ENCODE data around the gene TMEM132D. TPM values are rescaled to one million over a fixed set of nuclear protein-coding genes. Genes with fewer than 3 reads are reported as not detected.

TMEM132D gene
- polyA plus RNA-seq, 1 donor from 2014 or later, result 1.3 TPM

DNA sequence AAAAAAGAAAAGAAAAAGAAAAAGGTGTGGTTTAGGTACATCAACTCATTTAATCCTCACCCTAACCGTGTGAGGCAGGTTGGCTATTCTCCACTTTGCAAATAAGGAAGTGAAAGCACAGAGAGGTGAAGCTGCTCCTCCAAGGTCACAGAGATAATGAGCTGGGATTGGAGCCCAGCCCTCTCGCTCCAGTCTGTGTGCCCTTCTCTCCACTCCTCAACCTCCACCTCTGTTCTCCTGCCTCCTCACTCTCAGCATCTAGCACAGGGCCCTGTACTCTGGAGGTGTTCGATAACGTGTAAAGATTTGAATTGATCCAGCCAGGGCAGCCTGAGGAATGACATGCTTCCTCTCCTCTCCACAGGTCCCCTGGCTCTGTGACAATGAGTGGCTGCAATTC is 502.3 kb downstream of the TMEM132D start:
- no peak overlapping the region for H3K4me3 ChIP-seq (ENCODE audit: low read length)
- no peak overlapping the region for H3K27ac ChIP-seq (ENCODE audit: low read length)
- no peak overlapping the region for H2AFZ ChIP-seq (ENCODE audit: low read depth, low read length)
- no peak overlapping the region for H3K4me2 ChIP-seq (ENCODE audit: low read length)
- H3K27me3 ChIP-seq (ENCODE audit: insufficient read depth, low read depth, low read length), result no peaks in the 10 kb centered on the region
- no peaks in the 10 kb centered on the region for H4K20me1 ChIP-seq (ENCODE audit: insufficient read depth)
- TF ChIP-seq, protein P1, sequence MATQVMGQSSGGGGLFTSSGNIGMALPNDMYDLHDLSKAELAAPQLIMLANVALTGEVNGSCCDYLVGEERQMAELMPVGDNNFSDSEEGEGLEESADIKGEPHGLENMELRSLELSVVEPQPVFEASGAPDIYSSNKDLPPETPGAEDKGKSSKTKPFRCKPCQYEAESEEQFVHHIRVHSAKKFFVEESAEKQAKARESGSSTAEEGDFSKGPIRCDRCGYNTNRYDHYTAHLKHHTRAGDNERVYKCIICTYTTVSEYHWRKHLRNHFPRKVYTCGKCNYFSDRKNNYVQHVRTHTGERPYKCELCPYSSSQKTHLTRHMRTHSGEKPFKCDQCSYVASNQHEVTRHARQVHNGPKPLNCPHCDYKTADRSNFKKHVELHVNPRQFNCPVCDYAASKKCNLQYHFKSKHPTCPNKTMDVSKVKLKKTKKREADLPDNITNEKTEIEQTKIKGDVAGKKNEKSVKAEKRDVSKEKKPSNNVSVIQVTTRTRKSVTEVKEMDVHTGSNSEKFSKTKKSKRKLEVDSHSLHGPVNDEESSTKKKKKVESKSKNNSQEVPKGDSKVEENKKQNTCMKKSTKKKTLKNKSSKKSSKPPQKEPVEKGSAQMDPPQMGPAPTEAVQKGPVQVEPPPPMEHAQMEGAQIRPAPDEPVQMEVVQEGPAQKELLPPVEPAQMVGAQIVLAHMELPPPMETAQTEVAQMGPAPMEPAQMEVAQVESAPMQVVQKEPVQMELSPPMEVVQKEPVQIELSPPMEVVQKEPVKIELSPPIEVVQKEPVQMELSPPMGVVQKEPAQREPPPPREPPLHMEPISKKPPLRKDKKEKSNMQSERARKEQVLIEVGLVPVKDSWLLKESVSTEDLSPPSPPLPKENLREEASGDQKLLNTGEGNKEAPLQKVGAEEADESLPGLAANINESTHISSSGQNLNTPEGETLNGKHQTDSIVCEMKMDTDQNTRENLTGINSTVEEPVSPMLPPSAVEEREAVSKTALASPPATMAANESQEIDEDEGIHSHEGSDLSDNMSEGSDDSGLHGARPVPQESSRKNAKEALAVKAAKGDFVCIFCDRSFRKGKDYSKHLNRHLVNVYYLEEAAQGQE (IDR thresholded peaks at IDR 0.05; ENCODE audit: borderline replicate concordance), result no peak
- TF ChIP-seq SMC3 (conservative IDR thresholded peaks at IDR 0.05; ENCODE audit: poor library complexity) (no peak), POLR2AphosphoS5 (IDR thresholded peaks at IDR 0.05) (no peak), TAF1 (IDR thresholded peaks at IDR 0.05; ENCODE audit: low read depth) (no peak), MXI1 (conservative IDR thresholded peaks at IDR 0.05; ENCODE audit: poor library complexity, severe bottlenecking) (no peak), EP300 (conservative IDR thresholded peaks at IDR 0.05; ENCODE audit: poor library complexity, severe bottlenecking) (no peak), RAD21 (conservative IDR thresholded peaks at IDR 0.05) (no peak), EZH2 (IDR thresholded peaks at IDR 0.05; ENCODE audit: borderline replicate concordance, insufficient read depth, low read length, poor library complexity, severe bottlenecking) (no peak)
- TF ChIP-seq, protein P2, sequence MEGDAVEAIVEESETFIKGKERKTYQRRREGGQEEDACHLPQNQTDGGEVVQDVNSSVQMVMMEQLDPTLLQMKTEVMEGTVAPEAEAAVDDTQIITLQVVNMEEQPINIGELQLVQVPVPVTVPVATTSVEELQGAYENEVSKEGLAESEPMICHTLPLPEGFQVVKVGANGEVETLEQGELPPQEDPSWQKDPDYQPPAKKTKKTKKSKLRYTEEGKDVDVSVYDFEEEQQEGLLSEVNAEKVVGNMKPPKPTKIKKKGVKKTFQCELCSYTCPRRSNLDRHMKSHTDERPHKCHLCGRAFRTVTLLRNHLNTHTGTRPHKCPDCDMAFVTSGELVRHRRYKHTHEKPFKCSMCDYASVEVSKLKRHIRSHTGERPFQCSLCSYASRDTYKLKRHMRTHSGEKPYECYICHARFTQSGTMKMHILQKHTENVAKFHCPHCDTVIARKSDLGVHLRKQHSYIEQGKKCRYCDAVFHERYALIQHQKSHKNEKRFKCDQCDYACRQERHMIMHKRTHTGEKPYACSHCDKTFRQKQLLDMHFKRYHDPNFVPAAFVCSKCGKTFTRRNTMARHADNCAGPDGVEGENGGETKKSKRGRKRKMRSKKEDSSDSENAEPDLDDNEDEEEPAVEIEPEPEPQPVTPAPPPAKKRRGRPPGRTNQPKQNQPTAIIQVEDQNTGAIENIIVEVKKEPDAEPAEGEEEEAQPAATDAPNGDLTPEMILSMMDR (IDR thresholded peaks at IDR 0.05; ENCODE audit: poor library complexity, severe bottlenecking), result no peak
- H3K9ac ChIP-seq (ENCODE audit: low read length), result no peak overlapping the region
- no peaks in the 10 kb centered on the region for H3K9me3 ChIP-seq (ENCODE audit: low read length)
- no peaks in the 10 kb centered on the region for H3K9me2 ChIP-seq (ENCODE audit: insufficient read depth, low read length)
- no peaks in the 10 kb centered on the region for H3F3A ChIP-seq (ENCODE audit: insufficient read depth, low read length, poor library complexity, severe bottlenecking)
- H3K36me3 ChIP-seq (ENCODE audit: insufficient read depth, low read length), result no peaks in the 10 kb centered on the region
- H3K79me2 ChIP-seq (replicated peaks; ENCODE audit: insufficient read depth, low read length), result no peaks in the 10 kb centered on the region

DNA sequence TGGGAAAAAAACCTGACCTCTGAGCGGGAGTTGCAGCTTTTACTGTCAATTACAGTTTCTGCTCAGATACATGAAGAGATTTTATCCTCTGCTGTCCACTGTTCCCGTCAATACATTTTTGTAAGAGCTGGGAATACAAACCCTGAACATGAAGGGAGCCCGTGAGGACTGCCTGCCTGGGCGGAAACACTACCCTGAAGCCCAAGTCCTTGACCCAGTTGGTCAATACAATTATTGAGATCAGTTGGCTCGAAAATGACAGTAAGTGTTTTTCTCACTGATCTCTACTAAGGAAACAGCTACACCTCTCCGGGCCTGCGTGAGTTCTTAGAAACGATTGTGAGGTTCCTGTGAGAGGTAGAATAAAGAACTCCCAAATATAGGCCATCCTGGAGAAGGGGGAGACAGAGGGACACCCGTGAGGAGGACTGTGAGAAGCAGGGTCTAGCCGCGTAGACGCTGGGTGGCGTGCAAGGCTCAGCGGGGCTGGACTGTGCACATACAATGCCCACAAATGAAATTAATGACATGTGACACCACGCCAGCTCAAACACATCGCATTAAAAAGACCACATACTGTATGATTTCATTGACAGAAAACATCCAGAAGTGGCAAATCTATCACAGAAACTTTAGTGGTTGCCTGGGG is 509.5 kb downstream of the TMEM132D start:
- no peak overlapping the region for H3K4me3 ChIP-seq (ENCODE audit: low read length)
- H3K36me3 ChIP-seq (ENCODE audit: insufficient read depth, low read length), result no peaks in the 10 kb centered on the region
- H4K20me1 ChIP-seq (ENCODE audit: insufficient read depth), result no peaks in the 10 kb centered on the region
- no peaks in the 10 kb centered on the region for H3K9me2 ChIP-seq (ENCODE audit: insufficient read depth, low read length)
- no peak overlapping the region for H3K9ac ChIP-seq (ENCODE audit: low read length)
- H3K9me3 ChIP-seq (ENCODE audit: low read length), result no peaks in the 10 kb centered on the region
- H2AFZ ChIP-seq (ENCODE audit: low read depth, low read length), result no peak overlapping the region
- no peaks in the 10 kb centered on the region for H3F3A ChIP-seq (ENCODE audit: insufficient read depth, low read length, poor library complexity, severe bottlenecking)
- H3K4me2 ChIP-seq (ENCODE audit: low read length), result no peak overlapping the region
- no peaks in the 10 kb centered on the region for H3K27me3 ChIP-seq (ENCODE audit: insufficient read depth, low read depth, low read length)
- H3K79me2 ChIP-seq (replicated peaks; ENCODE audit: insufficient read depth, low read length), result no peaks in the 10 kb centered on the region
- no peak for TF ChIP-seq MXI1 (conservative IDR thresholded peaks at IDR 0.05; ENCODE audit: poor library complexity, severe bottlenecking)
- no peak for TF ChIP-seq POLR2AphosphoS5 (IDR thresholded peaks at IDR 0.05)
- TF ChIP-seq TAF1 (IDR thresholded peaks at IDR 0.05; ENCODE audit: low read depth), result no peak
- no peak for TF ChIP-seq EP300 (conservative IDR thresholded peaks at IDR 0.05; ENCODE audit: poor library complexity, severe bottlenecking)
- TF ChIP-seq, protein P2 (IDR thresholded peaks at IDR 0.05; ENCODE audit: poor library complexity, severe bottlenecking), result no peak
- no peak overlapping the region for H3K27ac ChIP-seq (ENCODE audit: low read length)

All from neural cell (in vitro differentiated cells).